Kidney epithelial cell (primary cell): ENCODE results near the gene MAP3K1. TPM values are rescaled to one million over a fixed set of nuclear protein-coding genes. Genes with fewer than 3 reads are reported as not detected.
A peak's percentile ranks its signal among the peaks of the same experiment; 100 is the strongest.

Source experiments
- DNase-seq: peaks from one replicate; pipeline ENCODE4 v3.0.0-alpha.2; 2010; ENCODE audit warnings: low read depth
- H3K27me3 ChIP-seq: 2 replicates; pipeline ENCODE4 v1.6.0; 2011; ENCODE audit warnings: low read length; ENCODE audit not compliant: control insufficient read depth, insufficient read depth
- H3K36me3 ChIP-seq: 2 replicates; pipeline ENCODE4 v1.5.1; 2011; ENCODE audit warnings: low read length; ENCODE audit not compliant: control insufficient read depth, insufficient read depth
- H3K4me3 ChIP-seq: 2 replicates; pipeline ENCODE4 v1.5.1; 2011; ENCODE audit warnings: low read depth, mild to moderate bottlenecking, control low read depth, low read length
- total RNA-seq: library from RNA; depleted of rRNA; stranded (reverse); fragments of >200 nt; gene quantifications from 2 replicates; pipeline ENCODE4 v1.2.3, GENCODE V29; 2015
- TF ChIP-seq, protein P1 (sequence below): IDR thresholded peaks from 2 replicates; pipeline ENCODE4 v1.5.1; 2011; ENCODE audit warnings: mild to moderate bottlenecking, moderate library complexity, low read length, control low read depth, inconsistent platforms; ENCODE audit not compliant: insufficient read depth, poor library complexity, severe bottlenecking

Gene MAP3K1
- total RNA-seq, 1 donor from 2014 or later: 21.3 TPM

DNA sequence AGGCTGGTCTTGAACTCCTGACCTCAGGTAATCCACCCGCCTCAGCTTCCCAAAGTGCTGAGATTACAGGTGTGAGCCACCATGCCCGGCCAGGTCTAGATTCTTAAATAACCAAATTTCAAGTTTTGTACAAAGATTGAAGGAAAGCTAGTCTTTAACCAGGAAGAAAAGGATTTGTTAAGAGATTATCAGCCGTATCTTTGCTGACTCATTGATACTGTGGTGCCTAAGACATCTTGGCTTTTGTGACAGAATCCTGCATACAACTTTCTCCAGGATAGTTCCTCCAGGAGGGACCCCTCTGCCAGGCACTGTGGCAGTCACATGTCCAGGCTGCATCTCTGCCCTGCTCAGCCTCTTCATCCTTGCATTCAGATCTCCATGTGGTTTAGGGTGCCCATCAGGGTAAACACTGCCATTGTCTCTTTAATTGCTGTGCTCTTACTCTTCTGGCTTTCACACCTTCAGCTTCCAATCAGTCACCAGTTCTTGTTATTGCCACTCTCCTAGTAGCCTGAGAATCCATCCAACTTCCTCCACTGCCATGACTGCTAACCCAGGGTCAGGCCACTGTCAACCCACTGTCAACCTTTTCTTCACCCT, 10.0 kb downstream of the MAP3K1 start:
- no peak overlapping the region for H3K4me3 ChIP-seq
- H3K27me3 ChIP-seq: no peaks in the 10 kb centered on the region
- DNase-seq: no peak
- TF ChIP-seq, protein P1, sequence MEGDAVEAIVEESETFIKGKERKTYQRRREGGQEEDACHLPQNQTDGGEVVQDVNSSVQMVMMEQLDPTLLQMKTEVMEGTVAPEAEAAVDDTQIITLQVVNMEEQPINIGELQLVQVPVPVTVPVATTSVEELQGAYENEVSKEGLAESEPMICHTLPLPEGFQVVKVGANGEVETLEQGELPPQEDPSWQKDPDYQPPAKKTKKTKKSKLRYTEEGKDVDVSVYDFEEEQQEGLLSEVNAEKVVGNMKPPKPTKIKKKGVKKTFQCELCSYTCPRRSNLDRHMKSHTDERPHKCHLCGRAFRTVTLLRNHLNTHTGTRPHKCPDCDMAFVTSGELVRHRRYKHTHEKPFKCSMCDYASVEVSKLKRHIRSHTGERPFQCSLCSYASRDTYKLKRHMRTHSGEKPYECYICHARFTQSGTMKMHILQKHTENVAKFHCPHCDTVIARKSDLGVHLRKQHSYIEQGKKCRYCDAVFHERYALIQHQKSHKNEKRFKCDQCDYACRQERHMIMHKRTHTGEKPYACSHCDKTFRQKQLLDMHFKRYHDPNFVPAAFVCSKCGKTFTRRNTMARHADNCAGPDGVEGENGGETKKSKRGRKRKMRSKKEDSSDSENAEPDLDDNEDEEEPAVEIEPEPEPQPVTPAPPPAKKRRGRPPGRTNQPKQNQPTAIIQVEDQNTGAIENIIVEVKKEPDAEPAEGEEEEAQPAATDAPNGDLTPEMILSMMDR: no peak
- peaks cover 1% of the 10 kb centered on the region for H3K36me3 ChIP-seq

DNA sequence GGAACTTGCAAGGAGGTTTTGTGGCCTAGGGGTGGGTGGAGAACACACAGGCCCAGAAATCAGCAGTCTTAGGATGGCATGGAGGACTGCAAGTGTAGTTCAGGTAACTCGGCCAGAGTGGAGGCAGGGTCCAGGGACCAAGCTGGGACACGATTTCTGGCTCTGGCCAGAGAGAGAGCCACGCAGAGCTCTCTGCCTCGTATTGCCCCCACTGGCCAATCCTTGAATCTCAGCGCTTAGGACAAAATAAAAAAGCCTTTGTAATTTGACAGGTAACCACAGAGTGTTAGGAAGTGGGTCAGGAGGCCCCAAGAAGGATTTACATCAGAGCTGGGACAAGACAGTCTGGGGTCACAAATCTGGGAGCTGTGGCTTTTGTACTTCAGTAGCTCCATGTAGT, 11.7 kb downstream of the MAP3K1 start:
- Histone ChIP-seq H3K36me3 (peaks cover 1% of the 10 kb centered on the region), H3K27me3 (no peaks in the 10 kb centered on the region), H3K4me3 (no peak overlapping the region)
- TF ChIP-seq, protein P1: peak; percentile 55
- no peak for DNase-seq

DNA sequence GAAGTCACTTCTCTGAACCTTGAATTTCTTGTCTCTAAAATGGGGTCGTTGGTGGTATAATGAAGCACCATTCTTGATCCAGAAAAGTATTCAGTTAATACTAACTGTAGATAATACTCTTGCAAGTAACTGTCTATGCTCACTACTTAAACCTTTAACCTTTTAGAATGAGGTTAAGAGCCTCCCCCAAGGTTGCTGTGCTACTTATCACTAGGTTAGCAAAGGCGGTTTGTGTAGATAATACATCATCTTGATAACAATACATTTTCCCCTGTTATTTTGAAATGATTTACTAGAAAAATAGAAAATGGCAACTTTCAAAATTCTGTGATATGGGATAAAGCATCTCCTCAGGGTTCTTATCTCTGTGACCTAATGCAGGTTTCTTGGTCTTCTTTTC, 12.6 kb downstream of the MAP3K1 start:
- no peaks in the 10 kb centered on the region for H3K27me3 ChIP-seq

DNA sequence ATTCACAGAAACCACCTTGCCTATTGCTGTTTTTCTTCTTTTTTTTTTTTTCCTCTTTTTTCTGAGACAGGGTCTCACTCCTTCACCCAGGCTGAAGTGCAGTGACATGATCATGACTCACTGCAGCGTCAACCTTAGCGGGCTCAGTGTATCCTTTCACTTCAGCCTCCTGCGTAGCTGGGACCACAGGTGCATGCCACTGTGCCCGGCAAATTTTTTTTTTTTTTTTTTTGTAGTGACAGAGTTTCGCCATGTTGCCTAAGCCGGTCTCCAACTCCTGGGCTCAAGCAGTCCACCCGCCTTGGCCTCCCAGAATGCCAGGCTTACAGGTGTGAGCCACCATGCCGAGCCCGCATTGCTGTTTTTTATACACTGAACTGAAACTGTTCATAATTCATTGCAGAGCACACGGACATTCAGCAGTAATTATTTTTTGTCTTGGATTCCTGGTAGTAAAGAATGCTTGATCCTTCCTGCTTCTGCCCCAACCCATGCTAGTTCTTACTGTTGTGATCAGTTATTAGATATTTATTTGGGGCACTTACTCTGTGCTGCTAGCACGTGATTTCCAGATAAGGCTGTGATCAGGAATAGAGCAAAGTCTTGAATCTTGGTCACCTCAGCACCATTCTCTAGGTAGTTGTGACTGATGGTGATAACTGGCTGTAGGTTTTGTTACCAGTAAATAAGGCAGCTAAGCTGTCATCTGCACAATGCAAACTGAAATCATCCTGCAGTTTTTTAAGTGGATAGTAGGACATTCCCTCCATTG, 14.0 kb downstream of the MAP3K1 start:
- Histone ChIP-seq H3K27me3 (no peaks in the 10 kb centered on the region), H3K4me3 (no peak overlapping the region), H3K36me3 (no peaks in the 10 kb centered on the region)
- TF ChIP-seq, protein P1: no peak
- peak; percentile 56 for DNase-seq

More for the DNA sequence above, 12.6 kb downstream of the MAP3K1 start:
- Histone ChIP-seq H3K36me3 (no peaks in the 10 kb centered on the region), H3K4me3 (no peak overlapping the region)
- TF ChIP-seq, protein P1: no peak
- DNase-seq: no peak

DNA sequence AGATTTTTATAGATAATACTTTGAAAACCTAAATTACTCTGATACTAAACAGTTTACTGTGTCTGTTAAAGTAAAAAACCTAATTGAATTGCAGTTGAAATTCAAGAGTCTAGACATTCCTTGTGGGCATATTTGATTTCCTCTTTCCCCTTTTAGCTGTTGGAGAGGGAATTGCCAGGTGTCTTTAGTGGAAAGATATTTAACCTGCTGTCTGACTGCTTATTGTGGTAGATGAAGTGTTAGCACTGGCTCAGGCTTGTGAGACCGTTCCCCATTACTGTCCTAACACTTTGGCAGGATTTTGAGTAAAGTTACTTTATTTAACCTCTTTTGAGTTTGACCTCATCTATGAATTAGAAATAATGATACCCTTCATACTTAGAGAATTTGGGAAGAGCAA, 16.4 kb downstream of the MAP3K1 start:
- DNase-seq: no peak
- TF ChIP-seq, protein P1: no peak
- Histone ChIP-seq H3K4me3 (no peak overlapping the region), H3K27me3 (no peaks in the 10 kb centered on the region), H3K36me3 (no peaks in the 10 kb centered on the region)
